HG03469 (cell line): Measurements from ENCODE around the gene MFGE8.

Source experiments
- ATAC-seq: cut with Tn5 transposase; IDR thresholded peaks from one replicate; pipeline ENCODE4 v1.9.1; 2021; ENCODE audit warnings: mild to moderate bottlenecking, moderate library complexity, moderate number of reproducible peaks; ENCODE audit not compliant: unreplicated experiment

The MFGE8 gene

DNA sequence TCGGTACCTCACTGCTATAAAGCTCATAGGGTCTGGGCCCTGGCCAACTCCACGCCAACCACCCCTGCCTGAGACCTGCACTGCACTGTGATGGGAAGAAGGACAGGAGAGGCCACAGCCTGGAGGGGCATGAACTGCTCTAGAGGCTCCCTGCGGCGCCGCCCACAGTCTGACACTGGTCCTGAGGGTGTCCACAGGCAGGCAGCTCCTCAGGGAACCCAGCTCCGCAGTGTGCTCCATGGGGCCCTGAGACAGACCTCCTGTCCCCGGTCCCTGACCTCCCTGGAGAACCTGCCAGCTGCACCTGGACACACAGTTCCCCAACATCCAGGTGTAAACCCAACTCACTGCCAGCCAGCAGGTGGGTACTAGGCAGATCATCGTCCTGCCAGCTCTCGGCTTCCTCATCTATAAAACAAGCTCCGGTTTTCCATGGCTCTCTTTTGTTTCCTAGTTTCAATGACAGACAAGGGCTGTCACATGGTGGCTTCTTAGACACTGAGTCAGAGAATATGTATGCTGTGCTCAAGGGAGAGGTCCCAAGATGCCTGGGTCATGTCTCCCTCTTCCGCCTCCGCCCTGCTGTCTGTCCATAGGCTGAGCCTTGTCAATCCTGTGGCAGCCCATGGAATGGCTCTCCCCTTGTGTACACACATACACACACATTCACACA is 12.7 kb downstream of the MFGE8 start:
- no peak for ATAC-seq

DNA sequence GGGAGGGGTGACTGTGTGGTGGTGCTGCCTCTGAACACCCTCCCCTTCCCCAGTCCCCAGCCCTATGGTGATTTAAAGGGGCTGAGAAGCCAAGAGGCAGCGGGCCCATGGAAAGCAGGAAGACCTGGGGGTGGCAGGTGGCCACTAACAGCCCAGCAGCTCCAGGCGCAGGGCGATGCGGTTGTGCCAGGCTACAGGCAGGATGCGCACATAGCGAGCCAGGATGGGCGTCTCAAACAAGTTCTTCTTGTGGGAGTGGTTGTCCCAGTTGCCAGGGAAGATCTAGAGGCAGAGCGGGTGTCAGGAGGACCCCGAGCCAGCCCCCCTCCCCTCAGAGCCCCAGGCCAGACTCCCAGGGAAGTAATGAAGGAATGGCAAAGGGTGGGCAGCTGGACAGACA is 13.9 kb downstream of the MFGE8 start:
- ATAC-seq = no peak

DNA sequence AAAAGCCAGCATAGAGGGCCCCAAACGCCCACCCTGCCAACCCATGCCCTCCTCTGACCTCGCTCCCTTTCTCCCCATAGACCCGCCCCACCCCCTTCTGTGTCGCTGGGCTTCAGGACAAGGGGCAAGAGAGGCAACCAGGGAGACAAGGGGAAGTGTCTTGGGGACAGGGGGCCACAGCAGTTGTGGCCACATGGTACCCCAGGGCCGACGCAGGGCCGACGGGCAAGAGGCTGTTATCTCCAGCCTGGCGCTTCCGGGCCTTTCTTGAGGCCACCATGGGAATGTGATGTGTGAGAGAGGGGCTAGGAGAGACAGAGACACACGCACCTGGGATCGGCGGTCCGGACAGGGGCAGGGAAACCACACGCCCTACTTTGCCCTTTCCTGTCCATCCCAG is 14.4 kb downstream of the MFGE8 start:
- ATAC-seq = no peak

DNA sequence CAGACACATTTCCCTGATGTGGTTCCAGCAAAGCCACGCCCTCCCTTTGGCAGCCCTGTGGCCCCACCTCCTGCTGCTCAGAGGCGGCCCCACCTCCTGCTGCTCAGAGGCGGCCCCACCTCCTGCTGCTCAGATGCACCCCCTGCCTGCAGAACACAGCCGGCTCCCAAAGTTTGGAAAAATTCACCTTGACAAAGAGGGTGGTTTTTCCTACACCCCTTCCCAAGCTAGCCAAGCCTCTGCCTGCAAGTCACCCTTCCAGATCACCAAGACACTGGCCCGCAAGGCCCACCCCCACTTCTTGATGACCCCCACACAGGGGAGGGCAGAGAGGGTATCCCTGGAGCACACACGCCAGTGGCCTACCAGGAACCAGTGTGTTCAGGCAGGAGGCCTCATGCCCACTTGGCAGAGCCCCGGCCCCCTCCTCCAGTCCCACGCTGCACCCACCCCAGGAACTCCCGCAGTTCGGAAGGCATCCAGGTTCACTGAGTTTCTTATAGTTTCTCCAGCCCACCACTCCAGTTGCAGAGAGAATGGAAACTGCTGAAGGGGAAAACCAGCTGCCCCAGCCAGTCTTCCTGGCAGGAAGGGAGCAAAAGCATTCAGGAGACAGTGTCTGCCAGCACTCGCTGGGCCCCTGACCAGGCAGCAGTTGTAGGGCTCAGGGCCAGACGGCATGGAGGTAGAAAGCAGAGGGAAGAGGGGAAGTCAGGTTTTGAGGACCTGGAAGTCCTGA is 15.6 kb downstream of the MFGE8 start:
- ATAC-seq = no peak

DNA sequence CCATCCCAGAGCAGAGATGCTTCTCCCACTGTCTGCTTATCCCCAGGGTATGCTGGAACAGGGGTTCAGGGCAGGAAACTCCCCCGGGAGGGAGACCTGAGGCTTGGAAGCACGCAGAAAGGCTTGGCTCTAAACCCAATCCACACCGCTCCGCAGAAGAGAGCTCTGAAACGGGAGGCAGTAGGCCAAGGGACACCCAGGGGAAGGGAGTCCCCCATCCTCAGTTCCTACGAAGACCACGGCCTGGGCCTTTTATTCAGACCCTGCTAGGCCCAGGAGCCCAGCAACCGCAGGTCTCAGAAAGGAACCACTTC is 16.1 kb downstream of the MFGE8 start:
- no peak for ATAC-seq

DNA sequence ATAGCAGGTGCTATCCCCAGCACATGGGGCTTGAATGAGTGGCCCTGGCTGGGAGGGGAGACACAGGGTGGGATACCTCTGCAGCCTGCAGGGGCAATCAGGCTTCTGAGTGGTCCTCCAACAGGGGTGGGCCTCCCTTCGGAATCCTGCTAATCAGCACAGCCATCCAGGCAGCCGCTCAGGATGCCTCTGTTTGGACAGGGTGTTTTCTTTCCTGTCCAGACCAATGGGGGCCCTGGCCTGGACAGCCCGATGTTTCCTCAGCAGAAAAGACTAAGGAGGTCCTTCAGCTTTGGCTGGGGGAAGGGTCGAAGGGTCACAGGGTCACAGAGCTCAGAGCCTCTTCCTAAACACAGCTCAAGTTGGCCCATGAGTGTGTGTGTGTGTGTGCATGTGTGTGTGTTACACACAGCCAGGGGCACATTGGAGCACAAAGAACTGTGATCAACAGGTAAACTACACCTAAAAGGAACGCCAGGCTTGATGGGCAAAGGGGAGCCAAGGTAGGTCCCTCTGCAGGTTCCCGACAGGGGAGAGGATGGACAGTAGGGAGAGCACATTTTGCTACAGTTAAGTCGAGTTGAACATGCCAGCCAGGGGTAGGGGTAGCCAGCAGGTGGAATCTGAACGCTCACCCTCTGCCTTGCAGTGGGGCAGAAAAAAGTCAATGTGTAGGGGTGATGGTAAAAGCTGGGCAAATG is 16.7 kb downstream of the MFGE8 start:
- no peak for ATAC-seq

DNA sequence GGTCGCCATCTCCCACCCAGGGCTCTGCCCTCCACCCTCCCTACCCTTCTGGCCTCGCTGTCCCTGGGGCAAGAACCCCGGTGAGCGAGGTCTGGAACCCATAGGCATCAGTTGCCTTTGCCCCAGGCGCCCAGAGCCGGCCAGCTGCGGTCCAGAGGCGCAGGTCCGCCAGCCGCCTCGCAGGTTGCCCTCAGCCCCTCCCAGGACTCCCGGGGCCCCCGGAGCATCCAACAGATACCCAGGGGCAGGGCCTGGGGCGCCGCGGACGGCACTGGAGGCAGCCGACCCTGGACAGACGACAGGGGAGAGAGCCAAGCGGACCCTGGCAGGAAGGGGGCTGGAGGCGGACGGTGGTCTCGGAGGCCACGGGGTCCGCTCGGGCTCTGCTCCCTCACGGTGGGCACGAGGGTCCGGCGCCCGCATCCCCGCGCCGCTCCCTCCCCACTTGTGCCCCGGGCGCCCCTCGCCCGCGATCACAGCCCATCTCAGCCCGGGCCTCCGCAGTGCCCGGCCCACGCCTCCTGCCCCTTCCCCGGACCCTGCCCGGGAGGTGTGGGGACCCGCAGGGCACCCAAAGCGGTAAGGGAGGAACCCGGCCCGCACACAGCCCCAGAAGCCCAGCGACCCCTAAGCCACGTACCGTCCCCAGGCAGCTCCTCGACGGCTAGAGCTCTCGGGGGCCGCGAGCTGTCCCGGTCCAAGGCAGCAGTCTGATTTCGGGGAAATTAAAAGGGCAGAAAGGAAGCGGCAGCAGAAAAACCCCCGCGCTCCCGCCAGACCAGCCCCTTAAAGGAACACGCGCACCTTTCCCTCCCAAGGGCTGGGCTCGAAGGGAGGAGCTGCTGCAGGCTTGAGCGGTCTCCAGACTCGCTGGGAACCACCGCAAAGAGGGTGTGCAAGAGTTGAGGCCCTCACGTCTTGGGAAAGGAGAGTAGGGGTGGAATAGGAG is 18.1 kb downstream of the MFGE8 start, which contains the start of gene HAPLN3:
Gene HAPLN3 (minus strand): TSS at position 726 of the 949 bp plus-strand sequence. CDS start 8,246 bp downstream, outside the sequence.
- ATAC-seq = no peak

DNA sequence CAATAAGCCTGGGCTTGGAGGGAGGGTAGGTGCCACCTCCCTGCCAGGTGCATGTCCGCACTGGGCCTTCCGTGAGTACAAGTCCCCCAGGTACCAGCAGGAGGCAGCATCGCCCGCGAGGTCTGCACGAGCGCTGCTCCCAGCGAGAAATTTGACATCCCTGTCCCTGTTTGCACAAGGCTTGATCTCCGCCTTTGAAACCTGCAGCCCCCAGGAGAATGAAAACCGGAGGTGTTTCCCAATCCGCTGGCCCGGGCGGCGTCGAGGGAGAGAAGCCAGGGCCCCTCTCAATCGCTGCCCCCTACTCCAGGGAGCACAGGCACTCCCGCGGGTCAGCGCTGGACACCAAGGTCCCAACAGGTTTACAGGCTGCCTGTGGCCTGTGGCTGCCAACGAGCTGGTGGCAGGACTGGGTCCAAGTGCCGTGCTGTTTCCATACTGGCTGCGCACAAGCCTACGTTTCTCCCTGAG is 18.8 kb downstream of the MFGE8 start:
- ATAC-seq = no peak

DNA sequence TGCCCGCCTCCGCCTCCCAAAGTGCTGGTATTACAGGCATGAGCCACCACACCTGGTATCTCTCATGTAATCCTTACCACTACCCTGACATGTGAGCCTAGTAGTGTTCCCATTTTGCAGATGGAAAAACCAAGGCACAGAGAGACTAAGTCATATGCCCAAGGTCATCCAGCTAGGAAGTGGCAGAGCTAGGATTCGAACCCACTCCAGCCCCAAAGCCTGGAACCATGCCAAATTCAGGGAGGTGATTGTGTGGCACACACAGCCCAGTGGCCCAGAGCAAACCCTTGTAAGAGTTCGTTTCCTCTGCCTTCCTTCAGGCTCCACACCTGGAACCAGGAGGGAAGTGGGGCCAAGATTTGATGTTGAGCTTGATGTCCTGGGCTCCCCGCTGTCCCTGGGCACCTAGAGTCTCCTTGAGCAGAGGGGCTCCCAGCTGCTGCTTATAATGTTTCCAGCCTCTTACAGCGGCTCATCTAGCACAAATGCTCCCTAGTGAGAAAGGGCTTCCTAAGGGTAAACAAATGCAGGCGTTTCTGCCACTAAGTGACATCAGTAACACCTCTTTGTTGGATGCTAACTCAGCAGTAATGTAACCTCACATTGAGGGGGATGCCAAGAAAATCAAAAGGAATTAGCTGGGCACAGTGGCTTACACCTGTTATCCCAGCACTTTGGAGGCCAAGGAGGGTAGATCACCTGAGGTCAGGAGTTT is 21.5 kb downstream of the MFGE8 start:
- no peak for ATAC-seq

DNA sequence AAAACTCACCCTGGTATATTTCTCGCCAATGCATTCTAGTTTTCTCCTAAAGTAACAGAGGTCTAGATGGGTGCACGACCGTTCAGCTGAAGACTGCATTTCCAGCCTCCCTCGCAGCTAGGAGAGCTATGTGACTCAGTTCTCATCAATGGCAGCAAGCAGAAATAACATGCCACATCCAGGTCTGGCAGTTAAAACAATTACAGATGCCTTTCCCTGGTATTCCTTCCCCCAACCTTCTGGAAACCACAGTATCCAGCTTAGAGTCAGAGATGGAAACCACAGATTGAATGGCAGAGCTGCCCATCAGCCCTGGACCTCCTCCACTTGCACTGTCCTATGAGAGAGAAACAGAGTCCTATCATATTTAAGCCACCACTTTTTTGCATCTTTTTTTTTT is 22.7 kb downstream of the MFGE8 start:
- no peak for ATAC-seq

DNA sequence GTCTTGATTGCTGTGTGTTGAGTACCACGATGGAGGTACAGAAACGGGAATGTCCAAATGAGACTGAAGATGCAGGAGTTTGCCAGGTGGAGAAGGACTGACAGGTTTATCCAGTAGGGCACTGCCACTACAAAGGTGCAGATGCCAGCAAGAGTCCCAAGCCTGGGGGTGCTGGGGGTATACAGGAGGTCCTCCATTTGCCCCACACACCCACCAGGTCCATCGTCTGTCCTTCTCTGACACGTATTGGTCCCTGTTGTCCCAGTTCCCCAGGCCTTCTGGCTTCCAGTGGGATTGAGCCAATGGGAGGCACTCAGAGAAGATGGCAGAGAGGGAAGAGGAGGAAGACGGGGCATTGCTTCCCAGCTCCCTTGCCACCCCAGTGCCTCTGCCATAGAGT is 24.5 kb downstream of the MFGE8 start:
- no peak for ATAC-seq

DNA sequence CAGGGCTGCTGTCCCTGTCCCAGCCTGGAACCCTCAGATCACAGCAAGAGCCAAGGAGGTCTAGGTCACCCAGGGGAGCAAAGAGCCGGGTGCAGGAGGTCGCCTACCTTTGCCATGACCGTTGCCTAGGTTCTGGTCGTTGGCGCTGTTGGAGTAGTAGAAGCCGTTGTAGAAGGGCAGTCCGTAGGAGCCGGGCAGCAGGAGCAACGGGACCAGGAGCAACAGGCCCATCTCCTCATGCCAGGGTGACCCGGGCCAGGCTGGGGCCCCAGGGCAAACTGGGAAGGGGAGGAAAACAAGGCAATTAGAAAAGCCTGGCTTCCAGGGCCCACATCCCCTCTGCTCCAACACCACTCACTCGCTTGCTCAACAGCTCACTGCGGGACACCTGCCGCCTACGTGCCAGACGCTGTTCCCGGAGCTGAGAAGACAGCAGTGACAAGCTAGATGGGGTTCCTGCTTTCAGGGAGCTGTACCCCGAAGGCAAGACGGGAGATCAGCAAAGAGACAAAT is 26.1 kb downstream of the MFGE8 start:
- ATAC-seq = no peak

DNA sequence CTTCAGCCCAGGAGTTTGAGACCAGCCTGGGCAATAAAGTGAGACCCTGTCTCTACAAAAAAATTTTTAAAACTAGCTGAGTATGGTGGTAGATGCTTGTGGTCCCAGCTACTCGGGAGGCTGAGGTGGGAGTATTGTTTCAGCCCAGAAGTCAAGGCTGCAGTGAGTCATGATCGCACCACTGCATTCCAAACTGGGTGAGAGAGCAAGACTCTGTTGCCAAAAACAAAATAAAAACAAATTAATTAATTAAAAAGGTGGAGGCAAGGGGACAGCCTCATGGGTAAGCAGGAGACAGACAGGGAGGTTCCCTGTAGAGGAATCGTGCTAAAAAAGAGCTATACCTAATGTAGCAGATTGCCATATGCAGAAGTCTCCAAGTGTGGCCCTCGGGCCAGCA is 30.4 kb downstream of the MFGE8 start:
- no peak for ATAC-seq

DNA sequence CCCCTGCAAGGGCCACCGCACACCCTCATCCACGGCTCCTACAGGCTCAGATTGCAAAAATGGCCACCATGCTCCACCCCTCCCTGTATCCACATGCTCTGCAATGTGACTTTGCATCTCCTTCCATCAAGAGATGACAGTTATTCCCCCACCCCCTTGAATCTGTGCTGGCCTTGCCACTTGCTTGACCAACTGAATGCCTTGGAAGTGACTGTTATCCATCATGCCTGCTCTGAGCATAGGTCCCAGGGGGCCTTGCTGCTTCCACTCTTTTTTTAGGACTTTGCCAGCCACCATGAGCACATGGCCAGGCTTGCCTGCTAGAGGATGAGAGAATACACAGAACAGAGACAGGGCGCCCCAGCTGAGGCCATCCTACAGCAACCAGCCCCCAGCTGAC is 31.4 kb downstream of the MFGE8 start:
- ATAC-seq = no peak

DNA sequence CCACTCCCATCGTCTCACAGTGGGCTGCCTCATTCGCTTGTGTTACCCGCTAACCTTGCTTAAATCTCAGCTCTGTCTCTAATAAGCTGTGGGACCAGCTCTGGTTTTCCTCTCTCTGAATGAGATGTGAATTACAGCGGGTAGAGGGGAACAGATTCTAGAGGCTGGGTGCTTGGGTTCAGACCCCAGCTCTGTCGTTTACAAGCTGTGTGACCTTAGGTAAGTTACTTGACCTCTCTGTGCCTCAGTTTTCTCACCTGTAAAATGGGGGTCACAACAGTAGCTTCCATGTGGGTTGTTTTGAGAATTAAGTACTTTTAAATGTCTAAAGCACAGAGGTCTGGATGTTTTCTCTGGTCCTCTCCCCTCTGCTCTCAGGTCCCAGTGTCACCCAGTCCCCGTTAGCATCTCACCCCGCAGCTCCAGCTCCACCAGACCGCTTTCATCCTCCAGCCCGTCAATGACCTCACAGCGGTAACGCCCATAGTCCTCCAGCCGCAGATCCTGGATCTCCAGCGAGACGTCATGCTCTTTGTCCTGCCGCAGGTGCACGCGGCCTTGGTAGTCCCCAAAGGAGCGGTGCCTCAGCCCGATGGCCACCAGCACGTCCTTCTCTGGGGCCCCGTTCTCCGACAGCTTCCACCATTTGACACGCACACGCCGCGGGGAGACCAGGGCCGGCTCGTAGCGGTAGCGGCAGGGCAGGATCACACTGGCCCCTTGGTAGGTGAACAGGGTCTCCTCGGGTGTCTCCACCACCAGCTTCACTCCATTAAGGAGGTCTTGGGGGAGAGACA is 32.0 kb downstream of the MFGE8 start:
- ATAC-seq = no peak

DNA sequence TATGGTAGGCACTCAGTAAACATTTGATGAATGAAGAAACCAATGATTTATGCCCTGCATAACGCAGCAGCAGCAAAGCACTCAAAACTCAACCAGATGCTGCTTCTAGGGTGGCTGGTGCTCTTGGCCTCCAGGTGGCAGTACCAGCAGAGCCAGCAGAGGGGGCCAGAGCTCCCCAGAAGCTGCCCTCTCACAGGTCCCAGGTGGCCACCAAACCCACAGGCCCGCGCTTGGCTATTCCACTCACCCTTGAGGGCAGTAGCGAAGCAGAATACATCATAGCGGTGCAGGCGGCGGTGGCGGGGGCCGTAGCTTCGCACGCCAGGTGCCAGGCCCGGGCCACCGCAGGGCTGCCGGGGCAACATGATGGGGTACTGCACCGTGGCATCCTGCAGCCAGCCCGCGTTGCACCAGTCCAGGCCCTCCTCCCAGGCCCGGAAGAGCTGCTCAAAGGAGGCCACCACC is 34.4 kb downstream of the MFGE8 start:
- ATAC-seq = no peak

DNA sequence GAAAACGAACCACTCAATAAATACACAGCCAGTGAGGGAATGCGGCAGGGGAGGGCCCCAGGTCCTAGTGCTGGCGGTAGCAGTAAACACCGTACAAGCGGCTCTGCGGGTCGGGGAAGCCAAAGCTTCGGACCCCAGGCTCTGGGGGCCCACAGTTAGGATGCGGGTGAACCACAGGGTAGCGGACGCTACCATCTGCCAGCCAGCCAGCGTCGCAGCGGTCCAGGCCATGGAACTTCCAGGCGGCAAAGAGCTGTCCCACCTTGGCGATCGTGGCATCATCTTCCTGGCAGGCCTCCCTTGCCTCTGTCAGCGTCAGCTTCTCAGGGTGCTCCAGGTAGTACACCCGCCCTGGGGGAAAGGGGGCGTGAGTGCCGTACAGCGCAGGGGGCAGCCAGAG is 35.3 kb downstream of the MFGE8 start:
- no peak for ATAC-seq

DNA sequence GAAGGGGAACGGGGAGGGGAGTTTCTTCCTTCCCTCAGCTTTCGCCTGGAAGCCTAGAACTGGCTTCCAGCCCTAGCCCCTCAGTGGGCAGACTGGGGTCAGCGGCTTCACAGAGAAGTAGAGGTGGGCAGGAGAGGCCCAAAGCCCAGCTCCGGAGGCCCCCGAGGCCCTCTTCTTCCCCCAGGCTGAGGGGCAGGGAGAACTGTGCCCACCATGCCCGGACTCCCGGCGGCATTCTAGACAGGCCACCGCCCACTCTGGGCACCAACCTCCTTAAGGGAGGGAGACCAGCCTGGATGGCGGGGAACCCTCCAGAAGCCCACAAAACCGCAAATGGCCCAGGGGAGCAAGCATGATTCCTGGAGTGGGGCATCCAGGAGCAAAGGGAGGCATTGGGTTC is 35.8 kb downstream of the MFGE8 start:
- ATAC-seq = no peak

DNA sequence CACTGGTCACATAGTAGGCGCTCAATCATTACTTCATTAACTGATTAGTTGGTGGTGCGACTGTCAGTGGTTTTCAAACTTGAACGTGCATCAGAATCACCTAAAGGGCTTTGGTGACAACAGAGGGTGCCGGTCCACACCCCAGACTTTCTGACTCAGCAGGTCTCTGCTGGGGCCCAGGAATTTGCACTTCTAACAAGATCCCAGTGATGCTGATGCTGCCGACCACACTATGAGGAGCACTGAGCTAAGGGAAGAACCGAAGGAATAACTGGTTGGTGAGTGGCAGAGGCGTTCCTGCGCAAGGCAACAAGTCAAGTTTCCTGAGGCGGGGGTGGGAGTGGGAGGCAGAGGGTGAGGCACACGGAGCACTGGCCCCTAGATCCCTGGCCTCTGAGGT is 36.6 kb downstream of the MFGE8 start:
- no peak for ATAC-seq
